ENCODE measurements around the gene RNF150.

The RNF150 gene

GRCh38 chr4:141023051-141023450, 110.2 kb downstream of the RNF150 start:
- DNase-seq (ENCODE audit: low read depth): no peak

GRCh38 chr4:141022111-141022695, 111.1 kb downstream of the RNF150 start:
- no peak for DNase-seq (ENCODE audit: low read depth)

- DNase-seq (ENCODE audit: low read depth): no peak
These were observed 111.7 kb downstream of the RNF150 start for GRCh38 chr4:141021397-141022110.

DNA sequence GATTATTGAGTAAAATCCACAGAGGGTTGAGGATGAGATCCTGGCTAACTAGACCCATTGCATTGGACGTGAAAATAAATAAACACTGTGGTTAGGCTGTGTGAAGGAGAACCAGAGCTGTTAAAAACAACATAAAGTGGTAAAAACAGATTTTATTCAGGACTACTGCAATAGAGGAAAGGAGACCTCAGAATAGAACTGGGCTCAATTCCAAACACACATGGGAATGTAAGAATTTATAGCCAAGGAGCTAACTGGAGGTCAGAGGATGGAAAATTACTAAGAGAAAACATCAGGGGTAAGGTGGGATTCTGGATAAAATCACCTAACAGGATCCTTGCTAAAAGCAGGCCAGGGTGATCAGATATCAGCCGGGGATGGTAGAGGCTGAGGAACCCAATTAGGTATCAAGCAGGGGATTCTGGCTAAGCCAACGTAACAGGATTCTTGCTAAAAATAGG, 112.4 kb downstream of the RNF150 start:
- no peak for DNase-seq (ENCODE audit: low read depth)

- DNase-seq (ENCODE audit: low read depth): no peak
These were observed 113.5 kb downstream of the RNF150 start for GRCh38 chr4:141019768-141020167.

DNA sequence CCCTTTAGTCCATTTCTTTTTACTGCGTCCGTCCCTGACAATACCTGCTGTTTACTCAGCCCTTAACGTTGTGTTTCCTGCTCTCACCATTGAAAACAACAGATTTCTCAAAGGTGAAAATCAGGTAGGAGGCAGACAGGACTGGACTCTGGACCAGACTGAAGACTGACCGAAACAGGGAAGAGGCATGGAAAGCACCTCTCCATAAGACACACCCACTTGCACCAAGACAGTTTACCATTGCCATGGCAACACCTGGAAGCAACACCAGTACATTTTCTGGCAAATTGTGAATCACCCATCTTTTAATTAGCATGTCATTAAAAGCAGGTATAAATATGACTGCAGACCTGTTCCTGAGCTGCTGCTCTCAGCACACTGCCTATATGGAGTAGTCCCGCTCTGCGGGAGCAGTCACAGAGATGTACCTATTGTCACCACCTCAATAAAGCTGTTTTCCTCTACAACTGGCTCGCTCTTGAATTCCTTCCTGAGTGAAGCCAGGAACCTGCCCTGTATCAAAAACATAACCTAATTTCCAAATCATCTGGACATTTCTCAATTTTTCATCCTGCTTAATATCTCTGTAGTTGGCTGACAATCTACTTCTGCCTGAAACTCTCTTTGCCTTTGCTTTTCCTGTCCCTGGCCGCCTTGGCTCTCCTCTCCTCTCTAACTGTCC, 117.0 kb downstream of the RNF150 start:
- DNase-seq (ENCODE audit: low read depth): no peak

DNA sequence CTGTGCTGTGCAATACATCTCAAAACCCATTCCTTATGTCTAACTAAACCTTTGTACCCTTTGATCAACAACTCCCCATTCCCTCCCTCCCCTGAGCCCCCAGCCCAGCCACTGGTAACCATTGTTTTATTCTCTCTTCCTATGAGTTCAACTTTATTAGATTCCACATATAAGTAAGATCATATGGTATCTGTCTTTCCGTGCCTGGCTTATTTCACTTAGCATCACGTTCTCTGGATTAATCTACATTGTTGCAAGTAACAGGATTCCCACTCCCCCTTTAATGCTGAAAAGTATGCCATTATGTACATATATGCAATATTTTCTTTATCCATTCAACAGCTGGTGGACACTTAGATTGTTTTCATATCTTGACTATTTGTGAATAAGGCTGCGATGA, 119.4 kb downstream of the RNF150 start:
- no peak for DNase-seq (ENCODE audit: low read depth)

GRCh38 chr4:141011901-141012315, 121.4 kb downstream of the RNF150 start:
- DNase-seq (ENCODE audit: low read depth): no peak

GRCh38 chr4:141009931-141010330, 123.3 kb downstream of the RNF150 start:
- no peak for DNase-seq (ENCODE audit: low read depth)

DNA sequence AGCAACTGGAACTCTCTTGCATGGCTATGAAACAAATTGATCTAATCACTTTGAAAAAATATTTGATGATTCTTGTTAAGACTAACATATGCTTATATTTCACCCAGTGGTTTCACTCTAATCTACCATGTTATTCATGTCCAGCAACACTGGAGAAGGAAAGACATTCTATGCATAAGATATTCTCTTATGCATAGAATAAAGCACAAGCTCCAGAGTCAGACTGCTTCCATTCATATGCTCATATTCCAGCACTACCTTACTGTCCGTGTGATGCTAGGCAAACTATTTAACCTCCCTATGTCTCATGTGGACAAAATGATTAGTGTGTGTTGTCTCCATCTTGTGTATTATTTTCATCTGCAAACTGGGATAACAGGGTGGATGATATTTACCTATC, 124.1 kb downstream of the RNF150 start:
- no peak for DNase-seq (ENCODE audit: low read depth)

DNA sequence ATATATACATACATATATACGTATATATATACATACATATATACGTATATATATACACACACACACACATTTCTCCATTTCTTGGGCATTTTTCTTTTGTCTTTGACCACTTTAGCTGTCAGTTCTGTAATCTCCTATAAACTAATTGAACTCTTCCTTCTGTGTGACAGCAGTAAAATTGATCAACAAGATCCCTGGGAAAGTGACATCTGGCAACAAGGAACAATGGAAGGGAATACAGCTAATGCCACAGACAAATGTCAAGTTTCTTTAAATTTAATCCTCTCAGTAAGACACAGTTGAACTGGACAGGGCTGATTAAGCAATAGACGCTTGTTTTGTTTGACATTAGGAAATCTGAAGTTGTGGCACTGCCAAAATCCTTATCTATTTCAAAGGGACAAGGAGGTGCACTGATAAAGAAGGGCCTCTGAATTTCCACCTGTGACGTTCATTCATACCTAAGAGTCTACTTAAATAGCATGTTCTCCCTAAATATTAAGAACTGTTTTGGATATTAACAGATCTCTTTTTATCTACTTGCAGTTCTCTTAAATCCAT, 126.9 kb downstream of the RNF150 start:
- no peak for DNase-seq (ENCODE audit: low read depth)

GRCh38 chr4:141004823-141005222, 128.4 kb downstream of the RNF150 start:
- no peak for DNase-seq (ENCODE audit: low read depth)

GRCh38 chr4:141003193-141003592, 130.1 kb downstream of the RNF150 start:
- no peak for DNase-seq (ENCODE audit: low read depth)

DNA sequence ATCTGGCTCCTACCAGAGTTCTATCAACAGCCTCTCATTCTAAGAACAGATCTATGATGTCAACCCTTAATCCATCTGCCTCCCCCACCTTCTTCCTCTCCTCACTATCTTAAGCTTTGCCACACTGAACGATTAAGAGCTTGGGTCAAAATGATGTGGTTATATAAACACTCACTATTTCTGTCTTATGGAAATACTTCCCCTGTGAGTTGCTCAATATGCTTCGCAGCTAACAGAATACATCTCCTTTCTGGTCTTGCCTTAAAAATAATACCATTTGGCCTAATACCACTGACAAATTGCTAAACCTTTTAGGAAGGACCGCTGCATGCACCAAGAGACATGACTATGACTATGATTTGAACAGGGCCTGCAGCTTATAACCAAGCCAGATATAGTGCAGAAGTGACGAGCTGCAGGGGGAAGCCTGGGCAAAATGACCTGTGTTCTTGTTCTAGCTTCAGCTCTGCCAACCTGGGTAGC, 130.9 kb downstream of the RNF150 start:
- no peak for DNase-seq (ENCODE audit: low read depth)

DNA sequence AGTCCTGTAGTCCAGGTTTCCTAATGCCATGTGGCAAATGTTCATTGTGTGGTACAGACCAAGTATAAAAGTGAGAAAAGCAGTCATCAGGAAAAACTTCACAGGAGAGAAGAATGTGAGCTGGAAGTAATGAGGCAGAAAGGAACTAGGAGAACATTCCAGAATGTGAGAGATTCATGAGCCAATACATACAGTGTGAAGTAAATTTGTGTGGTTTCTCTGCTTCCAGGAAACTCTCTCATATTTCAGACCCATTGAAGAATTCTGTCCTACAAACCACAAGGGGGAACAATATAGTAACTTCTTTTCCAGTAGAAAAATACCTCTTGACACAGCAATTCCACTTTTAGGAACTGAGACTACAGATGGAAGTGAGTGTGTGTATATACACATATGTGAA, 136.5 kb downstream of the RNF150 start:
- DNase-seq (ENCODE audit: low read depth): no peak

- DNase-seq (ENCODE audit: low read depth): no peak
These were observed 138.2 kb downstream of the RNF150 start for GRCh38 chr4:140995058-140995457.

DNA sequence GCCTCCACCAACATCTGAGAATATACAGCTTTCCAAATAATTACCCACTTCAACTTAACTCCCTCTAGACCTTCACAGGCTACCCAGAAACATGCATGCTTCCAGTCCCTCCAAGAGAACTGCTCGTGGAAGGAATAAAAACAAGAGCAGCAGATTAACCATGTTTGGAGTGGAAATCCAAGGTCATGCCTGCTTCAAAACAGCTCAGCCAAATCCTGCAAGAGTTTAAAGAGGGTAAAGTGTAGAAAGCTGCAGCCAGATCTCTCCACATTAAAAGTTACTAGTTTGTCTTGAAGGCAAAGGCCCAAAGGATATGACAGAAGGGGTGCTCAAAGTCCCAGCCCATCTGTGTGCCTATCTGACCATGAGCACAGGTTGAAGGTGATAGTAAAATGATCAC, 139.3 kb downstream of the RNF150 start:
- DNase-seq (ENCODE audit: low read depth): no peak

- DNase-seq (ENCODE audit: low read depth): no peak
These were observed 139.9 kb downstream of the RNF150 start for GRCh38 chr4:140993370-140993769.

GRCh38 chr4:140989944-140990343, 143.3 kb downstream of the RNF150 start:
- no peak for DNase-seq (ENCODE audit: low read depth)

DNA sequence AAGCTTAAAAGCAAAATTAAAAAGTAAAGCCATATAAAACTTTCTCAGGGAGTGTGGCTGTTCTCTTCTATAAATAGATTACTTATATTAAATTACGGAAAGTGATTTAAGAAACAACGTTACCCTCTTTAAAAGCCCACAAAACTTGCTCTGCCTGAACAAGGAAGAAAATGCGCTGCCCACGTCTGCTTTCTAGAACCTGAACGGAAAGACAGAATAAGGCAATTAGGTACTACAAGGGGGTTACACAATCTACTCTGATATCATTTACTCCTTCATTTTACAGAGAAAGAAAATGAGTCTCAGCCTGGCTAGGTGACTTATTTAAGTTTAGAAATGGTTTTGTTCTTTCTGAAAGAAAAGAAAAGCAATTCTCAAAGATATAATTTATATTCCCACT, 147.2 kb downstream of the RNF150 start:
- DNase-seq (ENCODE audit: low read depth): no peak

- DNase-seq (ENCODE audit: low read depth): no peak
These were observed 150.5 kb downstream of the RNF150 start for GRCh38 chr4:140982613-140983340.

Measured in activated T-cell treated with anti-CD3 and anti-CD28 coated beads for 48 hours (primary cell).